ENCODE data around the gene FNDC3B.

The FNDC3B gene

GRCh38 chr3:172355836-172356235 is 316.5 kb downstream of the FNDC3B start:
- Histone ChIP-seq H3K9ac (ENCODE audit: low read length) (no peak overlapping the region), H3K36me3 (ENCODE audit: low read length) (no peaks in the 10 kb centered on the region)

DNA sequence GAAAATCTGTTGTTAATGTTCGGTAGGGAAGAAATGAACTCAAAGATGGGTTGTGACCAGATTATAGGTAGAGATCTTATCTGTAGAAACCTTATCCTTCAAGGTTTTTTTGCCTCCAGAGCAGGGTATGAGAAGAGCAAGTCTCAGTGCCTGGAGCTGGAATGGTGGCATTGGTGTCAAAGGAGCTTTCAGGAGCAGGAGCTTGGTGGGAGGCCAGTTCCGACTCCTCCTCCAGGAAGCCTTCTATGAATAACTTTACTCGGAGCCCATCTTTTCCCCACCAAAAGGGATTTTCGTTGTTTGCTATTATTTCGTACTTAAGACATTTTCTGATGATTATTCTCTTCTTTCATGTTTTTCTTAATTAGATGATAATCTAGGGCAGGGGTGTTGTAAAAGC is 317.0 kb downstream of the FNDC3B start:
- Histone ChIP-seq H3K4me3 (ENCODE audit: insufficient read depth, low read length, poor library complexity, severe bottlenecking) (no peak overlapping the region), H3K9ac (ENCODE audit: low read length) (no peak overlapping the region), H3K9me2 (replicated peaks; ENCODE audit: insufficient read depth, low read length) (no peaks in the 10 kb centered on the region), H3K36me3 (ENCODE audit: low read length) (no peaks in the 10 kb centered on the region), H3K27me3 (ENCODE audit: low read length) (no peaks in the 10 kb centered on the region), H3K9me3 (ENCODE audit: insufficient read depth, low read length) (no peaks in the 10 kb centered on the region), H3K4me2 (ENCODE audit: low read depth, low read length, poor library complexity, severe bottlenecking) (no peak overlapping the region), H3K79me2 (ENCODE audit: insufficient read depth, low read length) (no peaks in the 10 kb centered on the region), H4K20me1 (ENCODE audit: low read depth, low read length) (no peaks in the 10 kb centered on the region), H3K27ac (ENCODE audit: low read depth, low read length) (no peak overlapping the region), H3F3A (ENCODE audit: insufficient read depth) (no peaks in the 10 kb centered on the region), H2AFZ (ENCODE audit: low read depth, low read length, severe bottlenecking) (no peak overlapping the region)
- no peak for TF ChIP-seq EZH2phosphoT487 (conservative IDR thresholded peaks at IDR 0.05; ENCODE audit: low read length)
- TF ChIP-seq CTCF (IDR thresholded peaks at IDR 0.05; ENCODE audit: insufficient read depth, low read length, poor library complexity, severe bottlenecking): no peak

More at GRCh38 chr3:172355836-172356235, 316.5 kb downstream of the FNDC3B start:
- H3K27me3 ChIP-seq (ENCODE audit: low read length): no peaks in the 10 kb centered on the region
- no peaks in the 10 kb centered on the region for H3K9me3 ChIP-seq (ENCODE audit: insufficient read depth, low read length)
- H3K27ac ChIP-seq (ENCODE audit: low read depth, low read length): no peak overlapping the region
- no peaks in the 10 kb centered on the region for H3F3A ChIP-seq (ENCODE audit: insufficient read depth)
- no peak overlapping the region for H3K4me2 ChIP-seq (ENCODE audit: low read depth, low read length, poor library complexity, severe bottlenecking)
- no peak for TF ChIP-seq EZH2phosphoT487 (conservative IDR thresholded peaks at IDR 0.05; ENCODE audit: low read length)
- TF ChIP-seq CTCF (IDR thresholded peaks at IDR 0.05; ENCODE audit: insufficient read depth, low read length, poor library complexity, severe bottlenecking): no peak
- H4K20me1 ChIP-seq (ENCODE audit: low read depth, low read length): no peaks in the 10 kb centered on the region
- no peak overlapping the region for H3K4me3 ChIP-seq (ENCODE audit: insufficient read depth, low read length, poor library complexity, severe bottlenecking)
- no peaks in the 10 kb centered on the region for H3K79me2 ChIP-seq (ENCODE audit: insufficient read depth, low read length)
- no peaks in the 10 kb centered on the region for H3K9me2 ChIP-seq (replicated peaks; ENCODE audit: insufficient read depth, low read length)
- H2AFZ ChIP-seq (ENCODE audit: low read depth, low read length, severe bottlenecking): no peak overlapping the region

- H3K9me2 ChIP-seq (replicated peaks; ENCODE audit: insufficient read depth, low read length): no peaks in the 10 kb centered on the region
- H3K9ac ChIP-seq (ENCODE audit: low read length): no peak overlapping the region
- H3K79me2 ChIP-seq (ENCODE audit: insufficient read depth, low read length): no peaks in the 10 kb centered on the region
- H3K36me3 ChIP-seq (ENCODE audit: low read length): no peaks in the 10 kb centered on the region
- no peak overlapping the region for H3K4me3 ChIP-seq (ENCODE audit: insufficient read depth, low read length, poor library complexity, severe bottlenecking)
- no peak overlapping the region for H2AFZ ChIP-seq (ENCODE audit: low read depth, low read length, severe bottlenecking)
- no peaks in the 10 kb centered on the region for H3K9me3 ChIP-seq (ENCODE audit: insufficient read depth, low read length)
- TF ChIP-seq EZH2phosphoT487 (conservative IDR thresholded peaks at IDR 0.05; ENCODE audit: low read length) (no peak), CTCF (IDR thresholded peaks at IDR 0.05; ENCODE audit: insufficient read depth, low read length, poor library complexity, severe bottlenecking) (no peak)
- H3K4me2 ChIP-seq (ENCODE audit: low read depth, low read length, poor library complexity, severe bottlenecking): no peak overlapping the region
- H3K27me3 ChIP-seq (ENCODE audit: low read length): no peaks in the 10 kb centered on the region
- H4K20me1 ChIP-seq (ENCODE audit: low read depth, low read length): no peaks in the 10 kb centered on the region
- H3K27ac ChIP-seq (ENCODE audit: low read depth, low read length): no peak overlapping the region
- no peaks in the 10 kb centered on the region for H3F3A ChIP-seq (ENCODE audit: insufficient read depth)
Measured at GRCh38 chr3:172357850-172358754, 318.7 kb downstream of the FNDC3B start.

Data from SU-DHL-6 (cell line).